ENCODE data around the gene FGF3.

Gene FGF3

DNA sequence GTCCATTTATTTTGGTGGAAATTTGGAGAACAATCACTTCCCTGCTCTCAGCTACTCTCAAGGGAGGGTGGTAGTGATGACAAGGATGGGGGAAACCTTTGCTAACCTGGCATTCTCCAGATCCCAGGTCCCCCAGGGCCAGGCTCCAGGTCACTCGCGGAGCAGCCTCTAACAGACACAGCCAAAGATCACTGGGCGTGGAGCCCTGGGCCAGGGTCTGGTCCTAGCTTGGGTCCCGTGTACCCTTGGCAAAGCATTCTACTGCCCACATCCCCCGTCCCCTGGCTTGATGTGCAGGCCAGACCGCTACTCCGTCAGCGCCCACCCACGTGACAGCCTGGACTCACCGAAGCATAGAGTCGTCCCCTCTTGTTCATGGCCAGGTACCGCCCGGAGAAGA, 3.2 kb downstream of the FGF3 start:
- H3K79me2 ChIP-seq, result no peaks in the 10 kb centered on the region
- TF ChIP-seq, protein P1, sequence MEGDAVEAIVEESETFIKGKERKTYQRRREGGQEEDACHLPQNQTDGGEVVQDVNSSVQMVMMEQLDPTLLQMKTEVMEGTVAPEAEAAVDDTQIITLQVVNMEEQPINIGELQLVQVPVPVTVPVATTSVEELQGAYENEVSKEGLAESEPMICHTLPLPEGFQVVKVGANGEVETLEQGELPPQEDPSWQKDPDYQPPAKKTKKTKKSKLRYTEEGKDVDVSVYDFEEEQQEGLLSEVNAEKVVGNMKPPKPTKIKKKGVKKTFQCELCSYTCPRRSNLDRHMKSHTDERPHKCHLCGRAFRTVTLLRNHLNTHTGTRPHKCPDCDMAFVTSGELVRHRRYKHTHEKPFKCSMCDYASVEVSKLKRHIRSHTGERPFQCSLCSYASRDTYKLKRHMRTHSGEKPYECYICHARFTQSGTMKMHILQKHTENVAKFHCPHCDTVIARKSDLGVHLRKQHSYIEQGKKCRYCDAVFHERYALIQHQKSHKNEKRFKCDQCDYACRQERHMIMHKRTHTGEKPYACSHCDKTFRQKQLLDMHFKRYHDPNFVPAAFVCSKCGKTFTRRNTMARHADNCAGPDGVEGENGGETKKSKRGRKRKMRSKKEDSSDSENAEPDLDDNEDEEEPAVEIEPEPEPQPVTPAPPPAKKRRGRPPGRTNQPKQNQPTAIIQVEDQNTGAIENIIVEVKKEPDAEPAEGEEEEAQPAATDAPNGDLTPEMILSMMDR (IDR thresholded peaks at IDR 0.05), result no peak
- no peak overlapping the region for H3K9ac ChIP-seq
- H3K9me3 ChIP-seq (ENCODE audit: control insufficient read depth, low read length), result no peaks in the 10 kb centered on the region
- no peak overlapping the region for H3K4me3 ChIP-seq (ENCODE audit: low read depth, low read length)
- no peaks in the 10 kb centered on the region for H3K4me1 ChIP-seq
- no peaks in the 10 kb centered on the region for H3K36me3 ChIP-seq (ENCODE audit: control insufficient read depth, insufficient read depth, low read length)
- H3K4me2 ChIP-seq (ENCODE audit: low read length), result no peak overlapping the region
- no peaks in the 10 kb centered on the region for H3K27me3 ChIP-seq (ENCODE audit: control insufficient read depth, insufficient read depth, low read length)
- no peak overlapping the region for H3K27ac ChIP-seq
- no peak overlapping the region for H2AFZ ChIP-seq

DNA sequence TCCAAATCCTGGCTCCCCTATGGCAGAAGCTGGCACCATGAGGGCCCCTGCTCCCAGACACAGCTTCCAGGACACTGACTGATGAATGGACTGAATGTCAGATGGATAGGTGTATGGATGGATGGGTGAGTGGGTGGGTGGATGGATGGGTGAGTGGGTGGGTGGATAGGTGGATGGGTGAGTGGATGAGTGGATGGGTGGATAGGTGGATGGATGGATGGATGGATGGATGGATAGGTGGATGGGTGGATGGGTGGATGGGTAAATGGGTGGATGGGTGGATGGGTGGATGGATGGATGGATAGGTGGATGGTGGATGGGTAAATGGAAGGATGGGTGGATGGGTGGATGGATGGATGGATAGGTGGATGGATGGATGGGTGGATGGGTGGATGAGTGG, 4.3 kb downstream of the FGF3 start:
- H3K36me3 ChIP-seq (ENCODE audit: control insufficient read depth, insufficient read depth, low read length), result no peaks in the 10 kb centered on the region
- H3K27me3 ChIP-seq (ENCODE audit: control insufficient read depth, insufficient read depth, low read length), result no peaks in the 10 kb centered on the region
- H3K27ac ChIP-seq, result no peak overlapping the region
- TF ChIP-seq, protein P1 (IDR thresholded peaks at IDR 0.05), result no peak
- H3K9me3 ChIP-seq (ENCODE audit: control insufficient read depth, low read length), result no peaks in the 10 kb centered on the region
- no peak overlapping the region for H3K4me2 ChIP-seq (ENCODE audit: low read length)
- H3K4me3 ChIP-seq (ENCODE audit: low read depth, low read length), result no peak overlapping the region
- H3K9ac ChIP-seq, result no peak overlapping the region
- H3K79me2 ChIP-seq, result no peaks in the 10 kb centered on the region
- H2AFZ ChIP-seq, result no peak overlapping the region
- no peaks in the 10 kb centered on the region for H3K4me1 ChIP-seq

DNA sequence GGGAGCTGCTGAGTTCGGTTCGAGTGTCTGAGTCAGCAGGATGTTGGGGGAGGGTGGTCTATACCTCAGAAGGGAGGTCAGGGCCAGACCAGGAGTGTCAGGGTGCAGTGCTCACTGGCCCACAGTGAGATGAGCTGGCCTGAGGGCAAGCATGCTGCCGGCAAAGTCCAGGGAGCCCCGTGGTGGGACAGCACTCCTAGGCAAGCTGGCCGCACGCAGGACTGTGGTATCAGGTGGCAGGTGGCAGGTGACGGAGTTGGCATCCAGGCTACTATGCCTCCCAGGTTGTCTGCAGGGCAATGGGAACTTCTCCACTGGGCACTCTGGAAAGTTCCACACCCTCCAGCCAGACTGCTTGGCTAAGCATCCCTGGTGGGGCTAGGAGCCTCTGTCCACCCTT, 4.8 kb downstream of the FGF3 start:
- Histone ChIP-seq H3K27ac (no peak overlapping the region), H3K9me3 (ENCODE audit: control insufficient read depth, low read length) (no peaks in the 10 kb centered on the region), H3K4me2 (ENCODE audit: low read length) (no peak overlapping the region), H3K27me3 (ENCODE audit: control insufficient read depth, insufficient read depth, low read length) (no peaks in the 10 kb centered on the region), H2AFZ (no peak overlapping the region), H3K9ac (no peak overlapping the region), H3K4me1 (no peaks in the 10 kb centered on the region), H3K4me3 (ENCODE audit: low read depth, low read length) (no peak overlapping the region), H3K36me3 (ENCODE audit: control insufficient read depth, insufficient read depth, low read length) (no peaks in the 10 kb centered on the region), H3K79me2 (no peaks in the 10 kb centered on the region)
- TF ChIP-seq, protein P1 (IDR thresholded peaks at IDR 0.05), result no peak

DNA sequence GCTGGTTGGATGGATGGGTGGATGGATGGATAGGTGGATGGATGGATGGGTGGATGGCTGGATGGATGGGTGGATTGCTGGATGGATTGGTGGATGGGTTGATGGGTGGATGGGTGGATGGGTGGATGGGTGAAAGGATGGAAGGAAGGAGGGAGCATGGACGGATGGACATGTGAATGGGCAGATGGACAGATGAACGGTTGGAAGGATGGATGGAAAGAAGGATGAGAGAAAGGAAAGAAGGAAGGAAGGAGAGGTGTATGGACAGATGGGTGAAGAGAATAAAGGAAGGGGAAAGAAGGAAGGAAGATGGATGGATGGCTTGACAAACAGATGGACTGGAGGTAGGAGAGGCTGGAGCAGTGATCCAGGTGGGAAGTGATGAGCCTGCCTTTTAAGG, 5.4 kb downstream of the FGF3 start:
- H3K79me2 ChIP-seq, result no peaks in the 10 kb centered on the region
- no peak overlapping the region for H3K27ac ChIP-seq
- TF ChIP-seq, protein P1 (IDR thresholded peaks at IDR 0.05), result no peak
- H3K4me1 ChIP-seq, result no peaks in the 10 kb centered on the region
- no peak overlapping the region for H3K4me2 ChIP-seq (ENCODE audit: low read length)
- H3K4me3 ChIP-seq (ENCODE audit: low read depth, low read length), result no peak overlapping the region
- H3K9me3 ChIP-seq (ENCODE audit: control insufficient read depth, low read length), result no peaks in the 10 kb centered on the region
- H2AFZ ChIP-seq, result no peak overlapping the region
- no peaks in the 10 kb centered on the region for H3K27me3 ChIP-seq (ENCODE audit: control insufficient read depth, insufficient read depth, low read length)
- no peaks in the 10 kb centered on the region for H3K36me3 ChIP-seq (ENCODE audit: control insufficient read depth, insufficient read depth, low read length)
- H3K9ac ChIP-seq, result no peak overlapping the region

DNA sequence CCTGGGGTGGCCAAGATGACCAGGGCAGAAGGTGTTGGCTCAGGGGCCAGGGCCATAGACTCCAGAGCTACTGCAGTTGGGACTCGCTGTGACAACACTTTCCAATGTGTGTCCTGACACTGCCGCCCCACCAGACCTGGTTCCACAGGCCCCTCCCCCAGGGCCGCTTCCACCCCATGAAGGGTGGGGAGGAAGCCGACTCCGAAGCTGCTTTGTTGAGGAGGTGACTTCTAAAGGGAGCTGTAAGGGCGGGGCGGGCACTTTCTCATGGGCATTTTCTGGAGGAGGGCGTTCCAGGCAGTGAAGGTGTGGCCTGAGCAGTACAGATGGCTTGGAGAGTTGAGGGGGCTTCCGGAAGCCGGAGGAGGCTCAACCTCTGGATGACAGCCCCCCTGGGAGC, 6.3 kb downstream of the FGF3 start:
- Histone ChIP-seq H2AFZ (no peak overlapping the region), H3K4me2 (ENCODE audit: low read length) (no peak overlapping the region), H3K9ac (no peak overlapping the region), H3K36me3 (ENCODE audit: control insufficient read depth, insufficient read depth, low read length) (no peaks in the 10 kb centered on the region), H3K4me1 (no peaks in the 10 kb centered on the region), H3K27ac (no peak overlapping the region), H3K27me3 (ENCODE audit: control insufficient read depth, insufficient read depth, low read length) (no peaks in the 10 kb centered on the region), H3K9me3 (ENCODE audit: control insufficient read depth, low read length) (no peaks in the 10 kb centered on the region), H3K79me2 (no peaks in the 10 kb centered on the region), H3K4me3 (ENCODE audit: low read depth, low read length) (no peak overlapping the region)
- TF ChIP-seq, protein P1 (IDR thresholded peaks at IDR 0.05), result no peak

All from parathyroid adenoma (tissue), 2 donors.